SH-SY5Y (cell line): ENCODE results near the gene NAA35.

ENCODE experiments used
- GATA2 ChIP-seq: IDR thresholded peaks from 2 replicates; pipeline ENCODE4 v1.6.1; 2011; ENCODE audit warnings: mild to moderate bottlenecking, low read depth, low read length
- GATA3 ChIP-seq: IDR thresholded peaks from 2 replicates; pipeline ENCODE4 v1.6.1; 2011; ENCODE audit warnings: low read depth, mild to moderate bottlenecking, low read length, moderate library complexity

GRCh38 chr9:85943757-85944430 lies 2.9 kb downstream of the NAA35 start:
- TF ChIP-seq GATA3 (no peak), GATA2 (no peak)
